Prostate gland (tissue), 2 donors: Measurements from ENCODE around the gene WDR41.

Experiments
- POLR2A ChIP-seq: fragments of 450-650 bp; IDR thresholded peaks from one replicate; pipeline ENCODE4 v1.6.1; 2016; ENCODE audit warnings: antibody characterized with exemption, mild to moderate bottlenecking
- POLR2AphosphoS5 ChIP-seq: sonication (generic); formaldehyde crosslinking; IDR thresholded peaks from one replicate; pipeline ENCODE4 v1.6.1; 2017; ENCODE audit warnings: antibody characterized with exemption
- TF ChIP-seq, protein P1 (sequence below), 4 experiments: fragments of 200-600 bp in 2 of 4; fragments of 450-650 bp in 2 of 4; sonication (generic) in 2 of 4; IDR thresholded peaks; 1 replicate in 3 of 4; 2 replicates in 1 of 4; pipeline ENCODE4 v1.5.1; 2016 to 2019; ENCODE audit warnings: antibody characterized with exemption in 4 of 4, mild to moderate bottlenecking in 2 of 4, moderate library complexity in 2 of 4

DNA sequence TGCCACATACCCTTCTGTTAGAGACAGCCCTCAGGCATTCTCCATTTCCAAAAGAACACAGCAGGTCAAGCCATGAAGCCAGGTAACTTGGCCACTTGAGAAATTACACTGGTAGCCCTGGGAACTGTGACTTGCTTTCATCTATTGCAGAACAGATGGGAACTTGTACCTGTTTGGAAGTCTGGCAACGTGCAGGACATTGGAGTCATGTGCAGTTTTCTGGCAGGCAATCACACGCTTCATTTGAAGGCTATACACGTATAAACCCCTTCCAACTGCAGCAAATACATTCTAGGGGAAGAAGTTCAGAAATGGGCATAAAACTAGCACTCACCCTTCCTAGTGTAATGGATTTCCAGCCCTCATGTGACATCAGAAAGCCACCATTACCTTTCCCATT, 54.0 kb downstream of the WDR41 start:
- TF ChIP-seq, protein P1, sequence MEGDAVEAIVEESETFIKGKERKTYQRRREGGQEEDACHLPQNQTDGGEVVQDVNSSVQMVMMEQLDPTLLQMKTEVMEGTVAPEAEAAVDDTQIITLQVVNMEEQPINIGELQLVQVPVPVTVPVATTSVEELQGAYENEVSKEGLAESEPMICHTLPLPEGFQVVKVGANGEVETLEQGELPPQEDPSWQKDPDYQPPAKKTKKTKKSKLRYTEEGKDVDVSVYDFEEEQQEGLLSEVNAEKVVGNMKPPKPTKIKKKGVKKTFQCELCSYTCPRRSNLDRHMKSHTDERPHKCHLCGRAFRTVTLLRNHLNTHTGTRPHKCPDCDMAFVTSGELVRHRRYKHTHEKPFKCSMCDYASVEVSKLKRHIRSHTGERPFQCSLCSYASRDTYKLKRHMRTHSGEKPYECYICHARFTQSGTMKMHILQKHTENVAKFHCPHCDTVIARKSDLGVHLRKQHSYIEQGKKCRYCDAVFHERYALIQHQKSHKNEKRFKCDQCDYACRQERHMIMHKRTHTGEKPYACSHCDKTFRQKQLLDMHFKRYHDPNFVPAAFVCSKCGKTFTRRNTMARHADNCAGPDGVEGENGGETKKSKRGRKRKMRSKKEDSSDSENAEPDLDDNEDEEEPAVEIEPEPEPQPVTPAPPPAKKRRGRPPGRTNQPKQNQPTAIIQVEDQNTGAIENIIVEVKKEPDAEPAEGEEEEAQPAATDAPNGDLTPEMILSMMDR (IDR thresholded peaks at IDR 0.05), result no peak
- TF ChIP-seq POLR2A (no peak), POLR2AphosphoS5 (no peak)
